ENCODE results near the gene ACSS3. TPM values are rescaled to one million over a fixed set of nuclear protein-coding genes. Genes with fewer than 3 reads are reported as not detected.

Gene ACSS3
- total and polyA plus RNA-seq, 2 of the 8 experiments (the other 6 are each of a cell fraction or from before 2014, with no cell fraction given), result 14.4 to 24.0 TPM

DNA sequence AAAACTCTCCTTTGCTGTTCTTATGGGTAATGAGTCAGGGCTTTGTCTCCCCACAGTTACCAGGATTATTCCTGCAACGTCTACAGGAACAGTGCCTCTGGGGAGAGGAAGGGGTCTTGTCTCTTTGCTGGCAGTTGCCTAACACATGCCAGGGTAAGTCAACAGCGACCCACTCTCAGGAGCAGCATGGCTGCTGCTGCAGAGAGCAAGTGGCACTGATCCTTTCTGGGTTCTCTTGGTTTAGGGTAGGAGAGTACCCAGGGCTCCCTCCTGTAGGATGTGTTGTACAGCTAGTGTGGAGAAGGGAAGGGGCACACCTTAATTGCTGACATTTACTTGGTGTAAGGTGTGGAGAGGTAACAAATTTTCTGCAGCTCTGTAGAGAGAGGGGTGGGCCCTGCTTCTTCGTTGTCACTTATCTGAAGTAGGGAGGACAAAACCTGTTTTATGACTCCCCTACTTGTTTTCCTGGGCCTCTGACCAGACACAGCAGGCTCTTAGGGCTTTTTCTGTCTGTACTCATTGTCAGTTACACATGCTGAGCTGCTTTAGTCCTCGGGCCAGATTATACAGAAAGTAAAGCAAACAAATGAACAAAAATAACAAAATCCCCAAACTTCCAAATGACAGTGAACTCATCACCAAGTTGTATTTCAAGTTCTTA, 168.2 kb downstream of the ACSS3 start (continued):
- TF ChIP-seq, protein P1, sequence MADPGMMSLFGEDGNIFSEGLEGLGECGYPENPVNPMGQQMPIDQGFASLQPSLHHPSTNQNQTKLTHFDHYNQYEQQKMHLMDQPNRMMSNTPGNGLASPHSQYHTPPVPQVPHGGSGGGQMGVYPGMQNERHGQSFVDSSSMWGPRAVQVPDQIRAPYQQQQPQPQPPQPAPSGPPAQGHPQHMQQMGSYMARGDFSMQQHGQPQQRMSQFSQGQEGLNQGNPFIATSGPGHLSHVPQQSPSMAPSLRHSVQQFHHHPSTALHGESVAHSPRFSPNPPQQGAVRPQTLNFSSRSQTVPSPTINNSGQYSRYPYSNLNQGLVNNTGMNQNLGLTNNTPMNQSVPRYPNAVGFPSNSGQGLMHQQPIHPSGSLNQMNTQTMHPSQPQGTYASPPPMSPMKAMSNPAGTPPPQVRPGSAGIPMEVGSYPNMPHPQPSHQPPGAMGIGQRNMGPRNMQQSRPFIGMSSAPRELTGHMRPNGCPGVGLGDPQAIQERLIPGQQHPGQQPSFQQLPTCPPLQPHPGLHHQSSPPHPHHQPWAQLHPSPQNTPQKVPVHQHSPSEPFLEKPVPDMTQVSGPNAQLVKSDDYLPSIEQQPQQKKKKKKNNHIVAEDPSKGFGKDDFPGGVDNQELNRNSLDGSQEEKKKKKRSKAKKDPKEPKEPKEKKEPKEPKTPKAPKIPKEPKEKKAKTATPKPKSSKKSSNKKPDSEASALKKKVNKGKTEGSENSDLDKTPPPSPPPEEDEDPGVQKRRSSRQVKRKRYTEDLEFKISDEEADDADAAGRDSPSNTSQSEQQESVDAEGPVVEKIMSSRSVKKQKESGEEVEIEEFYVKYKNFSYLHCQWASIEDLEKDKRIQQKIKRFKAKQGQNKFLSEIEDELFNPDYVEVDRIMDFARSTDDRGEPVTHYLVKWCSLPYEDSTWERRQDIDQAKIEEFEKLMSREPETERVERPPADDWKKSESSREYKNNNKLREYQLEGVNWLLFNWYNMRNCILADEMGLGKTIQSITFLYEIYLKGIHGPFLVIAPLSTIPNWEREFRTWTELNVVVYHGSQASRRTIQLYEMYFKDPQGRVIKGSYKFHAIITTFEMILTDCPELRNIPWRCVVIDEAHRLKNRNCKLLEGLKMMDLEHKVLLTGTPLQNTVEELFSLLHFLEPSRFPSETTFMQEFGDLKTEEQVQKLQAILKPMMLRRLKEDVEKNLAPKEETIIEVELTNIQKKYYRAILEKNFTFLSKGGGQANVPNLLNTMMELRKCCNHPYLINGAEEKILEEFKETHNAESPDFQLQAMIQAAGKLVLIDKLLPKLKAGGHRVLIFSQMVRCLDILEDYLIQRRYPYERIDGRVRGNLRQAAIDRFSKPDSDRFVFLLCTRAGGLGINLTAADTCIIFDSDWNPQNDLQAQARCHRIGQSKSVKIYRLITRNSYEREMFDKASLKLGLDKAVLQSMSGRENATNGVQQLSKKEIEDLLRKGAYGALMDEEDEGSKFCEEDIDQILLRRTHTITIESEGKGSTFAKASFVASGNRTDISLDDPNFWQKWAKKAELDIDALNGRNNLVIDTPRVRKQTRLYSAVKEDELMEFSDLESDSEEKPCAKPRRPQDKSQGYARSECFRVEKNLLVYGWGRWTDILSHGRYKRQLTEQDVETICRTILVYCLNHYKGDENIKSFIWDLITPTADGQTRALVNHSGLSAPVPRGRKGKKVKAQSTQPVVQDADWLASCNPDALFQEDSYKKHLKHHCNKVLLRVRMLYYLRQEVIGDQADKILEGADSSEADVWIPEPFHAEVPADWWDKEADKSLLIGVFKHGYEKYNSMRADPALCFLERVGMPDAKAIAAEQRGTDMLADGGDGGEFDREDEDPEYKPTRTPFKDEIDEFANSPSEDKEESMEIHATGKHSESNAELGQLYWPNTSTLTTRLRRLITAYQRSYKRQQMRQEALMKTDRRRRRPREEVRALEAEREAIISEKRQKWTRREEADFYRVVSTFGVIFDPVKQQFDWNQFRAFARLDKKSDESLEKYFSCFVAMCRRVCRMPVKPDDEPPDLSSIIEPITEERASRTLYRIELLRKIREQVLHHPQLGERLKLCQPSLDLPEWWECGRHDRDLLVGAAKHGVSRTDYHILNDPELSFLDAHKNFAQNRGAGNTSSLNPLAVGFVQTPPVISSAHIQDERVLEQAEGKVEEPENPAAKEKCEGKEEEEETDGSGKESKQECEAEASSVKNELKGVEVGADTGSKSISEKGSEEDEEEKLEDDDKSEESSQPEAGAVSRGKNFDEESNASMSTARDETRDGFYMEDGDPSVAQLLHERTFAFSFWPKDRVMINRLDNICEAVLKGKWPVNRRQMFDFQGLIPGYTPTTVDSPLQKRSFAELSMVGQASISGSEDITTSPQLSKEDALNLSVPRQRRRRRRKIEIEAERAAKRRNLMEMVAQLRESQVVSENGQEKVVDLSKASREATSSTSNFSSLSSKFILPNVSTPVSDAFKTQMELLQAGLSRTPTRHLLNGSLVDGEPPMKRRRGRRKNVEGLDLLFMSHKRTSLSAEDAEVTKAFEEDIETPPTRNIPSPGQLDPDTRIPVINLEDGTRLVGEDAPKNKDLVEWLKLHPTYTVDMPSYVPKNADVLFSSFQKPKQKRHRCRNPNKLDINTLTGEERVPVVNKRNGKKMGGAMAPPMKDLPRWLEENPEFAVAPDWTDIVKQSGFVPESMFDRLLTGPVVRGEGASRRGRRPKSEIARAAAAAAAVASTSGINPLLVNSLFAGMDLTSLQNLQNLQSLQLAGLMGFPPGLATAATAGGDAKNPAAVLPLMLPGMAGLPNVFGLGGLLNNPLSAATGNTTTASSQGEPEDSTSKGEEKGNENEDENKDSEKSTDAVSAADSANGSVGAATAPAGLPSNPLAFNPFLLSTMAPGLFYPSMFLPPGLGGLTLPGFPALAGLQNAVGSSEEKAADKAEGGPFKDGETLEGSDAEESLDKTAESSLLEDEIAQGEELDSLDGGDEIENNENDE (IDR thresholded peaks at IDR 0.05; ENCODE audit: insufficient replicate concordance, low read length), result no peak
- TF ChIP-seq SAP30 (IDR thresholded peaks at IDR 0.05; ENCODE audit: insufficient read depth, insufficient replicate concordance, low read length) (no peak), CHD2 (IDR thresholded peaks at IDR 0.05; ENCODE audit: low read length) (no peak)

Measured in H1 (cell line).